Tibial nerve (tissue), 4 donors: Measurements from ENCODE around the gene TMEM72.

Experiments
- CTCF ChIP-seq, 5 experiments: fragments of 200-600 bp in 3 of 5; fragments of 450-650 bp in 2 of 5; sonication (generic) in 3 of 5; IDR thresholded peaks; one replicate each; pipeline ENCODE4 v1.5.1; 2016 to 2019; ENCODE audit warnings: antibody characterized with exemption in 5 of 5, mild to moderate bottlenecking in 3 of 5, moderate library complexity in 2 of 5
- EP300 ChIP-seq, 2 donors: sonication (generic); formaldehyde crosslinking; IDR thresholded peaks; one replicate each; pipeline ENCODE4 v1.6.1; 2017; ENCODE audit warnings: antibody characterized with exemption in 2 of 2, mild to moderate bottlenecking in 1 of 2
- POLR2A ChIP-seq, 2 donors: fragments of 450-650 bp; IDR thresholded peaks; one replicate each; pipeline ENCODE4 v1.6.1; 2017; ENCODE audit warnings: antibody characterized with exemption in 2 of 2, mild to moderate bottlenecking in 2 of 2, moderate library complexity in 2 of 2

DNA sequence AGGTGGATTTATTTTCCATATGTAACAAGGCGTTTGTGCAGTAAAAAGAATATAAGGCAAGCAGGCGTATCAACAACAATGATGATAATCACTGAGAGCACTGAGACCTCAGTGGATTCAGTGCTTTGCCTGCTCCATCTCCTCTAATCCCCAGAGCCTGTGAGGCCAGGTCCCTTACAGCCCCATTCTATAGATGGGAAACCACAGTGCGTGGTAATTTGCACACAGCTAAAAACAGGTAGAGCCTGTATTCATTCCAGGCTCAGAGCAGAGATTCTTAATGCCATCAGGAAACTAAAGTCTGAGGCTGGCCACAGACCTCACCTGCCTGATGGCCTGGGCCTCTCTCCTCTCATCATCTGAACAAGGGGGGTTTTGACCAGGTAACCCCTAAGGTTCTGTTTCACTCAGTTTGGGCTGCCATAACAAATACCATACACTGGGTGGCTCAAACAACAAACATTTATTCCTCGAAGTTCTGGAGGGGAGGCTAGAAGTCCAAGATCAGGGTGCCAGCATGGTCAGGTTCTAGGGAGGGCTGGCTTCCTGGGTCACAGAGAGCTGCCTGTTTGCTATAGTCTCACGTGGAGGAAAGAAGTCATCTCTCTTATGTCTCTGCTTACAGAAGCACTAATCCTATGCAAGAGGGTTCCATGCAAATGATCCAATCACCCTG lies 38.1 kb downstream of the TMEM72 start:
- TF ChIP-seq POLR2A (IDR thresholded peaks at IDR 0.05) (no peak), CTCF (IDR thresholded peaks at IDR 0.05) (peak in 2 of 5 experiments; percentile 11 to 17), EP300 (IDR thresholded peaks at IDR 0.05) (no peak)
